ENCODE data around the gene ELF4.

ELF4 gene

DNA sequence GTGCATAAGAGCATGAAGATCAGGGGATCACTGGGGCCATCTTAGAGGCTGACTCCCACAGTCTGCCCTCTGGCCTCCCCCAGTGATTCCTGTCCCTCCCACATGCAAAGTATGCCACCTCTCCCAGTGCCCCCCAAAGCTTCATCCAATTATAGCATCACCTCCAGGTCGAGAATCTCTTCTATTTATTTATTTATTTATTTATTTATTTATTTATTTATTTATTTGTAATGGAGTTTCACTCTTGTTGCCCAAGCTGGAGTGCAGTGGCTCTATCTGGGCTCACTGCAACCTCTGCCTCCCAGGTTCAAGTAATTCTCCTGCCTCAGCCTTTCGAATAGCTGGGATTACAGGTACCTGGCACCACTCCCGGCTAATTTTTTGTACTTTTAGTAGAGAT is 77.7 kb downstream of the ELF4 start:
- DNase-seq = no peak

DNA sequence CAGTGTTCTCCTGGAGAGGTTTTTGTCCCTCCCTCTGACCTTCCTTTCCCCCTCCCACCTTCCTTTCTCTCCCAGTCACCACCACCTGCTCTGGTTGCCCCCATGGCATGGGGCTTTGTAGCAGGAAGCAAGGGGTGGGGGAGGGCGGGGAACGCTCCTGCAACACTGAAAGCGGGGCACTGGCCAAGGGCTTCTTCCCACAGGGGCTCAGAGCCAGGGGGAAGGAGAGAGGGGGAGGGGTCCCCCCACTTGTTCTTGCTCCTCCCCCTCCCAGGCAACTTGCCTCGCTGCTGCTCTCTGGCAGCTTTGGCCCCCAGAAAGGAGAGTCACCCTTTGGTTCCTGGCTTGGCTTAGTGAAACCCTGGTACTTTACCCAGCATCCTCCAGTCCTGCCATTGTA is 79.5 kb downstream of the ELF4 start:
- DNase-seq = no peak

DNA sequence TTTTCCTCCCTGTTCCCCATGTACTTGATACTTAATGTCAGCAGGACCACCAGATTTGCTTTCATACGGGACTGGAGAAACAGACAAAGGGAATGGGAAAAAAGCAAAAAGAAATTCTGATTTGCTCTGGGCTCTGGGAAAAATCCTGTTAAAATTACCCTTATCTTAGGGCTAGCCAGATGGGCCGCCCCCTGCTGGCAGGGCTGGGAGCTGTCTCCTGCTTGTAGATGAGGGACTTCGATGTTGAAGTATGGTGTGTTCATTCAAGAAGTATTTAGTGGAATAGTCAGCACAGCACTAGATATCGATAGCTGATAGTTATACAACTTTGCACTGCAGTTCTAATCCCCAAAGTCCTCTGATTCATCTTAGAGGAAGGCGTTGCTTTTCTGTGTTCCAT is 82.1 kb downstream of the ELF4 start:
- DNase-seq = no peak

DNA sequence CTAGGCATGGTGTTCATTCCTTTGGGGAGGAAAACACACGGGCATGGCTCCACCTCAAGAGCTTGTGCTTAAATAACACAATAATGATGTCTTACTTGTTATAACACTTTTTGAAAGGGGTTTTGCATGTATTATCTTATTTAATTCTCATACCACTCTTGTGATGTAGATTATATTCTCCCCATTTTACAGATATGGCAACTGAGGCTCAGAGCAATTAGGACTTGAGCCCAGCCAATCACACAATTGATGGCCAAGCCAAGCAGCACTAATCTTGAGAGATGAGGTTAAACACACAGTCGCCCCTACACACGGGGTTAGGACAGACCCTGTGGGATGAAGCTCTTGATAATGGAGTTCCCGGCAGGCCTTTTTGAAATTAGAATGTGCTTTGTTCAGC is 82.7 kb downstream of the ELF4 start:
- no peak for DNase-seq

DNA sequence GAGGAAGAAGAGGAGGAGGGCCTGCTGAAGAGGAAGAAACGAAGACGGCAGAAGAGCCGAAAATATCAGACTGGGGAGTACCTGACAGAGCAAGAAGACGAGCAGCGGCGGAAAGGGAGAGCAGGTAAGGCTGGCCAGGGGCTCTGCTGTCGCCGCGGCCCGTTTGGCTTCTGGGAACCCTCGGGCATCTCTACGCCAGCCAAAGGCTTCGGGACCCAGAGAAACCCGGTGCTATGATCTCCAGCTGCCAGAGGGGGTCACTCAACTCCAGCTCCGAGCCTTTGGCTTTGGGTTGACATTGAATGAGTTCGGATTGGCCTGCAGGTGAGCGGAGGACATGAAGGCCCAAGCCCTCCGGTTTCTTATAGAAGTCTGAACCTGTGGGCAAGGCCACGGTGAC is 85.0 kb downstream of the ELF4 start:
- no peak for DNase-seq

DNA sequence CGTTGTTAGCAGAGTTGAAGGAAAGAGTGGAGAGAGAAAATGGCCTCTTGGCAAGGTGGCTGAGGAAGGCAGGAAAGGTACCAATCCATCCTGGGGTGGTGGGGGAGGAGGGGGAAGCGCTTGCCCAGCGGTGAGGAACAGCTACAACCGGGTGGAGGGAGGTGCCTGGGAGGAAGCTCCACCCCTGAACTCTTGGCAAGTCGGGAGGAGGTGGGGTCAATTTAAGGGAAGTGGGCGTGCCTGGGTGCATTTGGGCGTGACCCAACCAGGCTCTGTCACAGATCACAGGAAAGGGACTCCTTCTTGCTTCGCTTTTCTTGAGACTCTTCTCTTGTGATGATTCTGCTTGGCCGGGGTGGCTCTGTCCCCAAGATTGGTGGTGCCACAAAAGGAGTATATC is 86.2 kb downstream of the ELF4 start:
- no peak for DNase-seq

DNA sequence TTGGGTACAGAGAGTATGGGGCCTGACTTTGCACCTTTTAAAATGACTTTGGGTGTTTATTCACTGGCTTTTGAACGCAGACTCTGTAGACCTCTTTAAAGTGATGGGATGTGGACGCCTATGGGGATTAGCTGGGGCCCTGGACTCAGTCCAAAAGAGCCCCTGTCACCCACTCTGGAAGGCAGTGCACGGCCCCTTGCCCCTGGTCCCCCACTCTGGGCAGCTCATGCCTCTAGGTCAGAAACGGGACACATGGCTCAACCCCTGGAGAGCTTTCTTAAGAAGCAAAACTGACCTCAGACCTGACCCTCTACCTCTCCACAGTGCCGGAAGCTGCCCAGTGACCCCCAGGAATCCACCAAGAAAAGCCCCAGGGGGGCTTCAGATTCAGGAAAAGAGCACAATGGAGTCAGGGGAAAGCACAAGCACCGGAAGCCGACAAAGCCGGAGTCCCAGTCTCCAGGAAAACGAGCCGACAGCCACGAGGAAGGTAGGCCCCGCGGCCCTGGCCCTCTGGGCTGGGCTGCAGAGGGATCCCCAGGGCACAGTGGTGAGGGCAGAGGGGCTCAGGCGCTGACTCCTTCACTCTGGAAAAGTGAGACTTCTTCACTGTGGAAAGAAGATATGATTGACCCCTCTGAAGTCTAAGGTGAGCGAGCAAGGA is 89.5 kb downstream of the ELF4 start:
- DNase-seq = no peak

DNA sequence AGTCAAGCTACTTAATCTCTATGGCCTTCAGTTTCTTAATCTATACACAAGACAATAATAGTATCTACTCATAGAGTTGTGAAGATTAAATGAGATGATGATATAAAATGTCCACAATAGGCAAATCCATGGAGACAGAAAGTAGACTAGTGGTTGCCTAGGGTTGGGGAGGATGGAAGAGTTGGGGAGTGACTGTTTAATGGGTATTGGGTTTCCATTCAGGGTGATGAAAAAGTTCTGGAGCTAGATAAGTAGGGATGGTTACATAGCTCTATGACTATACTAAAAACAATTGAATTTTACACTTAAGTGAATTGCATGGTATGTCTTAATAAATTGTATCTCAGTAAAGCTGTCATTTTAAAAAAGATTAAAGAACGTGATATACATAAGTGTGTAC is 92.2 kb downstream of the ELF4 start:
- DNase-seq = no peak

DNA sequence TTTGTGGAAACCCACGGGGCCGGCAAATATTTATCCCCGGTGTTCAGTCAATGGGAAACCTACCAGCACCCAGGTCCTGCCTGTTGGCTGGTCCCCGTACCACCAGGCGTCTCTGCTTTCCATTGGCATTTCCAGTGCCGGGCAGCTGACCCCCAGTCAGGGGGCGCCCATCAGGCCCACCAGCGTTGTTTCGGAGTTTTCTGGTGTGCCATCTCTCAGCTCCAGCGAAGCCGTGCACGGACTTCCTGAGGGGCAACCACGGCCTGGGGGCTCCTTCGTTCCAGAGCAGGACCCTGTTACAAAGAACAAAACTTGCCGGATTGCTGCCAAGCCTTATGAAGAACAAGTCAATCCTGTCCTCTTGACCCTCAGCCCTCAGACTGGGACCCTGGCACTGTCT is 95.1 kb downstream of the ELF4 start:
- DNase-seq = no peak
